Measurements from ENCODE around the gene PILRB.
"Not testable (repeated sequence)": the region's sequence is repeated elsewhere in the genome, so short reads cannot be mapped to it uniquely, and the experiment has no call there.

Gene PILRB

GRCh38 chr7:100358027-100358856 is at the start of gene PILRB:
TSS of gene PILRB (plus strand) at chr7:100358117. CDS start at chr7:100358303, 186 bp downstream.
- H3K4me1 Mint-ChIP-seq, result peaks cover 9% of the 10 kb centered on the region
- peaks cover 49% of the 10 kb centered on the region for H3K36me3 Mint-ChIP-seq
- no peaks in the 10 kb centered on the region for H3K9me3 Mint-ChIP-seq
- H3K27ac Mint-ChIP-seq, result no peak within 1 kb of the TSS
- H3K27me3 Mint-ChIP-seq, result no peaks in the 10 kb centered on the region
- CTCF ChIA-PET, result interaction anchor here (0.9 to 1.6 kb wide), 2 partner anchors 49 to 225 kb away, joined by 3 to 9 read pairs; no protein-coding TSS in a partner anchor
- no peak for DNase-seq
- no peak within 1 kb of the TSS for H3K4me3 Mint-ChIP-seq

- peaks cover 18% of the 10 kb centered on the region for H3K4me1 Mint-ChIP-seq
- H3K9me3 Mint-ChIP-seq, CTCF ChIA-PET, H3K27ac Mint-ChIP-seq, DNase-seq, H3K27me3 Mint-ChIP-seq: not testable (repeated sequence)
- H3K4me3 Mint-ChIP-seq, result peak overlapping the region; percentile 45
- H3K36me3 Mint-ChIP-seq, result peaks cover 23% of the 10 kb centered on the region
Measured at GRCh38 chr7:100318329-100318728, 39.6 kb upstream of the PILRB start.

GRCh38 chr7:100321648-100322047 is 36.3 kb upstream of the PILRB start:
- H3K27me3 Mint-ChIP-seq, H3K4me3 Mint-ChIP-seq, DNase-seq, H3K27ac Mint-ChIP-seq, CTCF ChIA-PET, H3K9me3 Mint-ChIP-seq: not testable (repeated sequence)
- H3K4me1 Mint-ChIP-seq, result peaks cover 14% of the 10 kb centered on the region
- H3K36me3 Mint-ChIP-seq, result peaks cover 30% of the 10 kb centered on the region

- CTCF ChIA-PET, H3K27me3 Mint-ChIP-seq, H3K27ac Mint-ChIP-seq, H3K9me3 Mint-ChIP-seq, DNase-seq, H3K4me3 Mint-ChIP-seq, H3K4me1 Mint-ChIP-seq: not testable (repeated sequence)
- H3K36me3 Mint-ChIP-seq, result peaks cover 35% of the 10 kb centered on the region
Measured at GRCh38 chr7:100324194-100324593, 33.7 kb upstream of the PILRB start.

GRCh38 chr7:100325671-100326070 is 32.2 kb upstream of the PILRB start:
- H3K4me3 Mint-ChIP-seq, CTCF ChIA-PET, H3K27ac Mint-ChIP-seq, DNase-seq, H3K4me1 Mint-ChIP-seq, H3K9me3 Mint-ChIP-seq, H3K27me3 Mint-ChIP-seq: not testable (repeated sequence)
- H3K36me3 Mint-ChIP-seq, result peaks cover 32% of the 10 kb centered on the region

DNA sequence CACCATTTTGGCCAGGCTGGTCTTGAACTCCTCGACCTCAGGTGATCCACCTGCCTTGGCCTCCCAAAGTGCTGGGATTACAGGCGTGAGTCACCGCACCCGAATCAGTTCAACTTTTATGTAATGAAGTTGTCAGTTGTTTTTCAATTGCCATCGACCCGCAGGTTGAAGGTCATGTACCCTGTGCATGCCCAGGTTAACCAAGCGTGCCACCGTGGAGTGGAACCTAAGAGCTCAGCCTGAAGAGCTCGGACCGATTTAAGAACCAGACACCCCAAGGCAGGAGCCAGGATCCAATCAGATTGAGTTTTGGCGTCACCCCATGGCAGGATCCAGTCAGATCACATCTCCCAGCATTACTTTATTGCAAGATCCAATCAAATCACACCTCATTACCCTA is 31.0 kb upstream of the PILRB start:
- peaks cover 31% of the 10 kb centered on the region for H3K36me3 Mint-ChIP-seq
- DNase-seq, H3K27me3 Mint-ChIP-seq, H3K9me3 Mint-ChIP-seq, H3K4me1 Mint-ChIP-seq, H3K4me3 Mint-ChIP-seq, H3K27ac Mint-ChIP-seq, CTCF ChIA-PET: not testable (repeated sequence)

- not testable (repeated sequence) for H3K27me3 Mint-ChIP-seq, H3K9me3 Mint-ChIP-seq
- CTCF ChIA-PET, result interaction anchor here (0.7 kb wide), 1 partner anchor 136 kb away, joined by 3 read pairs; no protein-coding TSS in a partner anchor
- Mint-ChIP-seq H3K4me3 (peak overlapping the region; percentile 95), H3K27ac (peak overlapping the region; percentile 98), H3K4me1 (peaks cover 29% of the 10 kb centered on the region), H3K36me3 (peaks cover 25% of the 10 kb centered on the region)
- peak; percentile 93 for DNase-seq
Measured at GRCh38 chr7:100335566-100336466, 22.1 kb upstream of the PILRB start.

GRCh38 chr7:100338083-100338696 is 19.7 kb upstream of the PILRB start:
- H3K27me3 Mint-ChIP-seq, H3K9me3 Mint-ChIP-seq, H3K4me3 Mint-ChIP-seq, DNase-seq, CTCF ChIA-PET: not testable (repeated sequence)
- peaks cover 40% of the 10 kb centered on the region for H3K4me1 Mint-ChIP-seq
- peaks cover 38% of the 10 kb centered on the region for H3K36me3 Mint-ChIP-seq
- peak overlapping the region; percentile 70 for H3K27ac Mint-ChIP-seq

GRCh38 chr7:100341286-100341685 is 16.6 kb upstream of the PILRB start:
- Mint-ChIP-seq H3K4me1 (peaks cover 55% of the 10 kb centered on the region), H3K36me3 (peaks cover 43% of the 10 kb centered on the region)
- H3K27ac Mint-ChIP-seq, CTCF ChIA-PET, H3K27me3 Mint-ChIP-seq, DNase-seq, H3K4me3 Mint-ChIP-seq, H3K9me3 Mint-ChIP-seq: not testable (repeated sequence)

DNA sequence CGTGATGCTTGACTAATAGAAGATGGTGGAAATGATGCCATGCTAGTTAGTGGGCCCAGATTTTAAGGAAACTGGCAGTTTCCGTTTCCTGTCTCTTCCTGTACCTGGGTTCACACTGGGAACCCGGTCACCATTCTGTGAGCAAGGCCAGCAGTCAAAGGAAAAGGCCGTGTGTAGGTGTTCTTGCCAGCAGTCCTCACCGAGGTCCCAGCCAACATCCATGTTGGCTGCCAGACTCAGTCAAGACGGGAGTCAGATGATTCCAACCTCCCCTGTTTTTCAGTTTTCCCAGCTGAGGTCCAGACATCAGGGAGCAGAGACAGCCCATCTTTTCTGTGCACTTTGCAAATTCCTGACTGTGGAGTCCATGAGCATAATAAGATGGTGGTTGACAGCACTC is 15.2 kb upstream of the PILRB start:
- Mint-ChIP-seq H3K27ac (peak overlapping the region; percentile 69), H3K4me1 (peaks cover 47% of the 10 kb centered on the region), H3K9me3 (no peaks in the 10 kb centered on the region), H3K36me3 (peaks cover 53% of the 10 kb centered on the region), H3K4me3 (no peak overlapping the region), H3K27me3 (no peaks in the 10 kb centered on the region)
- no peak for DNase-seq
- CTCF ChIA-PET, result no interaction called here

- not testable (repeated sequence) for DNase-seq, H3K27me3 Mint-ChIP-seq, H3K9me3 Mint-ChIP-seq
- Mint-ChIP-seq H3K4me1 (peaks cover 41% of the 10 kb centered on the region), H3K27ac (peak overlapping the region; percentile 96), H3K4me3 (peak overlapping the region; percentile 59), H3K36me3 (peaks cover 52% of the 10 kb centered on the region)
- CTCF ChIA-PET, result interaction anchor here (0.9 to 1.6 kb wide), 2 partner anchors 126 to 211 kb away, joined by 3 to 5 read pairs; no protein-coding TSS in a partner anchor
Measured at GRCh38 chr7:100344124-100344559, 13.8 kb upstream of the PILRB start.

- peak; percentile 87 for DNase-seq
- CTCF ChIA-PET, result interaction anchor here (0.6 to 2.9 kb wide), 6 partner anchors 126 to 212 kb away, joined by 3 to 13 read pairs (median 4); no protein-coding TSS in a partner anchor
Measured at GRCh38 chr7:100344560-100345287, 13.2 kb upstream of the PILRB start.

DNA sequence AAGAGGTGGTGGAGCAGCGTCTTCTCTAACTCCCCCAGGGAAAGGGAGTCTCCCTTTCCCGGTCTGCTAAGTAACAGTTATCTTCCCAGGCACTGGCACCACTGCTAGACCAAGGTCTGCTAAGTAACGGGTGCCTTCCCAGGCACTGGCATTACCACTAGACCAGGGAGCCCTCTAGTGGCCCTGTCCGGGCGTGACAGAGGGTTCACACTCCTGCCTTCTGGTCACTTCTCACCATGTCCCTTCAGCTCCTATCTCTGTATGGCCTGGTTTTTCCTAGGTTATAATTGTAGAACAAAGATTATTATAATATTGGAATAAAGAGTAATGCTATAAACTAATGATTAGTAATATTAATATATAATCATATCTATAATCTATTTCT is 12.6 kb upstream of the PILRB start:
- CTCF ChIA-PET, result interaction anchor here (0.6 to 2.9 kb wide), 4 partner anchors 156 to 212 kb away, joined by 3 to 13 read pairs (median 4); no protein-coding TSS in a partner anchor
- Mint-ChIP-seq H3K4me3 (peak overlapping the region; percentile 59), H3K27ac (peak overlapping the region; percentile 96), H3K4me1 (peaks cover 41% of the 10 kb centered on the region), H3K36me3 (peaks cover 55% of the 10 kb centered on the region)
- DNase-seq, result peak; percentile 77
- H3K27me3 Mint-ChIP-seq, H3K9me3 Mint-ChIP-seq: not testable (repeated sequence)

More at GRCh38 chr7:100344560-100345287, 13.2 kb upstream of the PILRB start:
- Mint-ChIP-seq H3K4me3 (peak overlapping the region; percentile 59), H3K27ac (peak overlapping the region; percentile 96), H3K4me1 (peaks cover 40% of the 10 kb centered on the region), H3K36me3 (peaks cover 54% of the 10 kb centered on the region)
- H3K27me3 Mint-ChIP-seq, H3K9me3 Mint-ChIP-seq: not testable (repeated sequence)
